ENCODE measurements around the gene RBBP8NL. TPM values are rescaled to one million over a fixed set of nuclear protein-coding genes. Genes with fewer than 3 reads are reported as not detected.

Gene RBBP8NL
- total and polyA plus RNA-seq, 4 donors = 0.21 to 1.3 (median 1.1) TPM

GRCh38 chr20:62466072-62466760 is 38.9 kb upstream of the RBBP8NL start:
- H3K4me1 ChIP-seq (ENCODE audit: control insufficient read depth in 5 of 5, insufficient read depth in 5 of 5, low read length in 5 of 5) = peaks cover 0 to 63% (median 14%) of the 10 kb centered on the region in 5 donors
- no peak for ATAC-seq (ENCODE audit: insufficient read depth, low FRiP score)
- H3K9ac ChIP-seq (ENCODE audit: insufficient read depth in 1 of 2, low read length in 2 of 2) = no peak overlapping the region
- H3K27ac ChIP-seq (ENCODE audit: low read depth in 1 of 2, low read length in 1 of 2) = no peak overlapping the region
- peaks cover 0 to 46% (median 10%) of the 10 kb centered on the region in 4 donors for H3K36me3 ChIP-seq (ENCODE audit: control insufficient read depth in 4 of 4, insufficient read depth in 4 of 4, low read length in 4 of 4)
- H3K9me3 ChIP-seq (ENCODE audit: control insufficient read depth in 4 of 4, insufficient read depth in 3 of 4, low read length in 3 of 4) = no peaks in the 10 kb centered on the region
- no peak for DNase-seq
- 80 to 86% methylated on average over 47 to 48 of the region's 48 CpGs for WGBS, 2 donors
- TF ChIP-seq CTCF (IDR thresholded peaks at IDR 0.05; ENCODE audit: control extremely low read depth, extremely low read depth) = no peak
- H3K4me3 ChIP-seq = no peak overlapping the region
- peaks cover 2 to 6% (median 5%) of the 10 kb centered on the region in 3 donors for H3K27me3 ChIP-seq (ENCODE audit: control insufficient read depth in 3 of 3, insufficient read depth in 3 of 3, low read length in 2 of 3)

DNA sequence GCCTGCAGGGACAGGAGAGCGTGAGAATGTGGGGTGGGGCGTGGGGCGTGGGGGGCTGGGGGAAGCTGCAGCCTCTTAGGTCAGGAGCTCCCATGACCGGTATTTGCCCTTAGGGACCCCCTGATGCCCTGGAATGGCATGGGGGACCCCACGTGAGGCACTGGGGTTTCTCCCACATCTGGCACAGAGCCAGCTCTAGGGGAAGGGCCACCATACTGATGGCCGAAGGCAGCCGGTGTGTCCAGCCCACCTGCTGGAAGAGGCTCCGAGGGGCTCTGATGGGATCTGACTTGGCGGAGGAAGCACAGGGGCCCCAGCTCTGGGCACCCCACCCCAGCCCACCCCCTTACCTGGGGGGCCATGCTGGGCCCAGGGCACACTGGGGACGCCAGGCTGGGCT is 37.7 kb upstream of the RBBP8NL start:
- H3K36me3 ChIP-seq (ENCODE audit: control insufficient read depth in 4 of 4, insufficient read depth in 4 of 4, low read length in 4 of 4) = peaks cover 0 to 41% (median 7%) of the 10 kb centered on the region in 4 donors
- H3K4me3 ChIP-seq = no peak overlapping the region
- H3K4me1 ChIP-seq (ENCODE audit: control insufficient read depth in 5 of 5, insufficient read depth in 5 of 5, low read length in 5 of 5) = peaks cover 0 to 60% (median 6%) of the 10 kb centered on the region in 5 donors
- H3K27me3 ChIP-seq (ENCODE audit: control insufficient read depth in 3 of 3, insufficient read depth in 3 of 3, low read length in 2 of 3) = peaks cover 2 to 6% (median 5%) of the 10 kb centered on the region in 3 donors
- H3K9me3 ChIP-seq (ENCODE audit: control insufficient read depth in 4 of 4, insufficient read depth in 3 of 4, low read length in 3 of 4) = no peaks in the 10 kb centered on the region
- H3K27ac ChIP-seq (ENCODE audit: low read depth in 1 of 2, low read length in 1 of 2) = no peak overlapping the region
- no peak for TF ChIP-seq CTCF (IDR thresholded peaks at IDR 0.05; ENCODE audit: control extremely low read depth, extremely low read depth)
- ATAC-seq (ENCODE audit: insufficient read depth, low FRiP score) (no peak), DNase-seq (no peak)
- H3K9ac ChIP-seq (ENCODE audit: insufficient read depth in 1 of 2, low read length in 2 of 2) = no peak overlapping the region
- 74 to 77% methylated on average over 9 to 10 of the region's 10 CpGs for WGBS, 2 donors

DNA sequence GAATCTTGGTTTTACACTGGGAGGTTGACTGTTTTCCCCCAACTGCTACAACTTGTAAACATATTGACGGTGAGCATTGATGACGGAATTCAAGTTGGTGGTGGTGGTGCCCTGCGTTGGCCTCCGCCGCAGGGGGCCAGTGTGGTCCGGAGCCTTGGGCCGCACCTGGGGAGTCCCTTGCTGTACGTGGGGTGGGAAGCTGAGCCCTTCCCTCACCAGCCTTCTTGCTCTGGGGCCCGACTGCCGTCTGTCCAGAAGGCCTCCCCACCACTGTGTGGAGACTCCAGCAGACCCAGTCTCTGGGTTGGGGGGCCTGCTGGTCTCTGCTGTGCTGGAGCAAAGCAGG is 37.1 kb upstream of the RBBP8NL start:
- WGBS, 2 donors = 87 to 95% methylated on average over 10 of the region's 10 CpGs
- no peak overlapping the region for H3K27ac ChIP-seq (ENCODE audit: low read depth in 1 of 2, low read length in 1 of 2)
- H3K27me3 ChIP-seq (ENCODE audit: control insufficient read depth in 3 of 3, insufficient read depth in 3 of 3, low read length in 2 of 3) = peaks cover 0 to 2% (median under 1%) of the 10 kb centered on the region in 3 donors
- DNase-seq (no peak), ATAC-seq (ENCODE audit: insufficient read depth, low FRiP score) (no peak)
- no peak for TF ChIP-seq CTCF (IDR thresholded peaks at IDR 0.05; ENCODE audit: control extremely low read depth, extremely low read depth)
- peaks cover 0 to 58% (median 3%) of the 10 kb centered on the region in 5 donors for H3K4me1 ChIP-seq (ENCODE audit: control insufficient read depth in 5 of 5, insufficient read depth in 5 of 5, low read length in 5 of 5)
- H3K9me3 ChIP-seq (ENCODE audit: control insufficient read depth in 4 of 4, insufficient read depth in 3 of 4, low read length in 3 of 4) = no peaks in the 10 kb centered on the region
- H3K36me3 ChIP-seq (ENCODE audit: control insufficient read depth in 4 of 4, insufficient read depth in 4 of 4, low read length in 4 of 4) = peaks cover 0 to 39% (median 6%) of the 10 kb centered on the region in 4 donors
- H3K9ac ChIP-seq (ENCODE audit: insufficient read depth in 1 of 2, low read length in 2 of 2) = no peak overlapping the region
- no peak overlapping the region for H3K4me3 ChIP-seq

All from lung (tissue), 12 donors.